ENCODE data around the gene RPL29. TPM values are rescaled to one million over a fixed set of nuclear protein-coding genes. Genes with fewer than 3 reads are reported as not detected.

RPL29 gene
- total RNA-seq, 1 donor from 2014 or later, result 1,884 TPM

- CTCF ChIA-PET, result no interaction called here
- Mint-ChIP-seq H3K36me3 (ENCODE audit: low read depth) (peaks cover 23% of the 10 kb centered on the region), H3K9me3 (no peaks in the 10 kb centered on the region), H3K4me3 (no peak overlapping the region), H3K4me1 (peaks cover 20% of the 10 kb centered on the region), H3K27ac (peak overlapping the region; percentile 15), H3K27me3 (no peaks in the 10 kb centered on the region)
- no peak for DNase-seq
- POLR2A ChIA-PET, result no interaction called here
- intact Hi-C loops (cut with micrococcal nuclease), result loop anchor here (10.0 kb wide), 1 partner anchor 546 kb away; the partner anchor contains the start of genes NT5DC2 and UQCC5
- no peak for ATAC-seq (ENCODE audit: low read depth)
- TF ChIP-seq CTCF (IDR thresholded peaks at IDR 0.05), result no peak
Observed at GRCh38 chr3:51988286-51989146, 7.2 kb downstream of the RPL29 start.

- Mint-ChIP-seq H3K27ac (no peak overlapping the region), H3K9me3 (no peaks in the 10 kb centered on the region), H3K36me3 (ENCODE audit: low read depth) (peaks cover 15% of the 10 kb centered on the region), H3K4me1 (peaks cover 19% of the 10 kb centered on the region), H3K4me3 (no peak overlapping the region), H3K27me3 (no peaks in the 10 kb centered on the region)
- ATAC-seq (ENCODE audit: low read depth) (no peak), DNase-seq (no peak)
- POLR2A ChIA-PET, result interaction anchor here (0.5 to 1.4 kb wide), 2 partner anchors 8 to 15 kb away, joined by 3 to 6 read pairs; partner anchors contain the start of gene RPL29
- CTCF ChIA-PET, result no interaction called here
- no peak for TF ChIP-seq CTCF (IDR thresholded peaks at IDR 0.05)
- intact Hi-C loops (cut with micrococcal nuclease), result loop anchor here (10.0 kb wide), 1 partner anchor 547 kb away; the partner anchor contains the start of genes NT5DC2 and UQCC5
Observed at GRCh38 chr3:51987568-51987967, 8.1 kb downstream of the RPL29 start.

- intact Hi-C loops (cut with micrococcal nuclease), result loop anchor here (10.0 kb wide), 1 partner anchor 549 kb away; the partner anchor contains the start of genes NT5DC2 and UQCC5
- DNase-seq, result no peak
- ATAC-seq (ENCODE audit: low read depth), result no peak
- ChIA-PET CTCF (interaction anchor here (0.6 kb wide), 1 partner anchor 1313 kb away, joined by 3 read pairs; no protein-coding TSS in a partner anchor), POLR2A (interaction anchor here (1.0 to 1.4 kb wide), 2 partner anchors 9 to 10 kb away, joined by 5 to 6 read pairs; partner anchors contain the start of gene RPL29)
- no peak overlapping the region for H3K27ac Mint-ChIP-seq
- TF ChIP-seq CTCF (IDR thresholded peaks at IDR 0.05), result no peak
- no peak overlapping the region for H3K4me3 Mint-ChIP-seq
- peaks cover 21% of the 10 kb centered on the region for H3K4me1 Mint-ChIP-seq
- H3K36me3 Mint-ChIP-seq (ENCODE audit: low read depth), result peaks cover 2% of the 10 kb centered on the region
- no peaks in the 10 kb centered on the region for H3K27me3 Mint-ChIP-seq
- H3K9me3 Mint-ChIP-seq, result no peaks in the 10 kb centered on the region
Observed at GRCh38 chr3:51986010-51986947, 9.4 kb downstream of the RPL29 start.

GRCh38 chr3:51985063-51985462 lies 10.6 kb downstream of the RPL29 start:
- H3K27ac Mint-ChIP-seq, result no peak overlapping the region
- H3K27me3 Mint-ChIP-seq, result no peaks in the 10 kb centered on the region
- intact Hi-C loops (cut with micrococcal nuclease), result loop anchor here (10.0 kb wide), 1 partner anchor 550 kb away; the partner anchor contains the start of genes NT5DC2 and UQCC5
- POLR2A ChIA-PET, result interaction anchor here (0.6 to 4.5 kb wide), 4 partner anchors 10 to 97 kb away, joined by 4 to 58 read pairs (median 20); partner anchors contain the start of genes ABHD14A, ABHD14B and RPL29
- H3K4me3 Mint-ChIP-seq, result peak overlapping the region; percentile 8
- ATAC-seq (ENCODE audit: low read depth) (no peak), DNase-seq (no peak)
- CTCF ChIA-PET, result no interaction called here
- H3K4me1 Mint-ChIP-seq, result peaks cover 23% of the 10 kb centered on the region
- no peaks in the 10 kb centered on the region for H3K36me3 Mint-ChIP-seq (ENCODE audit: low read depth)
- no peaks in the 10 kb centered on the region for H3K9me3 Mint-ChIP-seq
- no peak for TF ChIP-seq CTCF (IDR thresholded peaks at IDR 0.05)

All from activated B cell treated with CpG ODN at 0.5 μM for 24 hours (primary cell).